ENCODE measurements around the gene FBXO5.
"Not testable (repeated sequence)": the region's sequence is repeated elsewhere in the genome, so short reads cannot be mapped to it uniquely, and the experiment has no call there.

The FBXO5 gene

DNA sequence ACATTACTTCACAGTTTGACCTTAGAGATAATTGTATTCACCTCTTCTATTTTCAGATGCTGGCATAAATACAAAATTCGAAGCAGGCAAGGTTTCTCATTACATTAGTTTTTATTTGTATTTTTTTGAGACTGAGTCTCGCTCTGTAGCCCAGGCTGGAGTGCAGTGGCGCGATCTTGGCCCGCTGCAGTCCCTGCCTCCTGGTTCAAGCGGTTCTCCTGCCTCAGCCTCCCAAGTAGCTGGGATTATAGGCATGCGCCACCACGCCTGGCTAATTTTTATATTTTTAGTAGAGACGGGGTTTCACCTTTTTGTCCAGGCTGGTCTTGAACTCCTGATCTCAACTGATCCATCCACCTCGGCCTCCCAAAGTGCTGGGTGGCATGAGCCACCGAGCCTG is 2.5 kb upstream of the FBXO5 start:
- not testable (repeated sequence) for DNase-seq

GRCh38 chr6:152984513-152984872 is 1.7 kb upstream of the FBXO5 start:
- DNase-seq, result no peak

- peak; percentile 98 for DNase-seq
Measured at GRCh38 chr6:152983637-152984512, 1.0 kb upstream of the FBXO5 start.

- peak; percentile 67 for DNase-seq
Measured at GRCh38 chr6:152981989-152982903, 595 bp downstream of the FBXO5 start.

DNA sequence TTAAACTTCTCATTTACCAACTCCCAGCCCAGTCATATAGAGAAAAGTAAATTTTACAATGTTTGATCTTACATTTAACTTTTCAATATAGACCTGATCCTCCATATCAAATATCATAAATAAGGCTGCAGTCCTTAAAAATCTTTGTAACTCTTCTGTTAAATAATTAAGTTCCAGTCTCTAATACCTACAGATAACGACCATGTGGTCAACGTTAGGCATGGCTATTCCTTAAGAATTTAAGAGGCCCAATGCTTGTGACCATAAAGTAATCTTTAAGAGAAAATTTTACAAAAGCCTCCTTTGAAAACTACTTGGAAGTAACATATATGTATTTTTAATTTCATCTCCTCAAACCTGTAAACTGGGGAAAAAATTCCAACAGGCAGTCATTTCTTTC is 1.6 kb downstream of the FBXO5 start:
- DNase-seq, result no peak

- DNase-seq, result no peak
Measured at GRCh38 chr6:152980656-152981055, 2.2 kb downstream of the FBXO5 start.

- no peak for DNase-seq
Measured at GRCh38 chr6:152979116-152979515, 3.7 kb downstream of the FBXO5 start.

GRCh38 chr6:152978058-152978457 is 4.8 kb downstream of the FBXO5 start:
- no peak for DNase-seq

DNA sequence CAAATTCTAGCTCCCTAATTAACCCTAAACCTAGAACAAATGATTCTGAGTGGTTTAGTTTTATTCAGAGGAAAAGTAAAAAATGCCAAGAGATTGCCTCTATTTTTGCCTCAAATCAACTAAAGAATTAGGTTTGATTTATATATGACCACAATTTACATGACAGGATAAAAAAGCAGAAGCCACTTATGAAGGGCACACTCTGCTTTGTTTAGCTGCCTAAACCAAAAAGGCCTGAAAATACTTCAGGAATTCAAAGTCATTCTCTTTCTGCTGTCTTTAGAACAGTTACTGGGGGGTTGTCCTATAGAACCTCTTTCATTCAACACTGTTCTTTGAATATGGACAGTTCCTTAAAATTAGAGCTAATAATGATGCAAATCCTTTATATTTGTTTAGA is 5.3 kb downstream of the FBXO5 start:
- DNase-seq, result no peak

GRCh38 chr6:152976749-152977148 is 6.1 kb downstream of the FBXO5 start:
- DNase-seq, result no peak

DNA sequence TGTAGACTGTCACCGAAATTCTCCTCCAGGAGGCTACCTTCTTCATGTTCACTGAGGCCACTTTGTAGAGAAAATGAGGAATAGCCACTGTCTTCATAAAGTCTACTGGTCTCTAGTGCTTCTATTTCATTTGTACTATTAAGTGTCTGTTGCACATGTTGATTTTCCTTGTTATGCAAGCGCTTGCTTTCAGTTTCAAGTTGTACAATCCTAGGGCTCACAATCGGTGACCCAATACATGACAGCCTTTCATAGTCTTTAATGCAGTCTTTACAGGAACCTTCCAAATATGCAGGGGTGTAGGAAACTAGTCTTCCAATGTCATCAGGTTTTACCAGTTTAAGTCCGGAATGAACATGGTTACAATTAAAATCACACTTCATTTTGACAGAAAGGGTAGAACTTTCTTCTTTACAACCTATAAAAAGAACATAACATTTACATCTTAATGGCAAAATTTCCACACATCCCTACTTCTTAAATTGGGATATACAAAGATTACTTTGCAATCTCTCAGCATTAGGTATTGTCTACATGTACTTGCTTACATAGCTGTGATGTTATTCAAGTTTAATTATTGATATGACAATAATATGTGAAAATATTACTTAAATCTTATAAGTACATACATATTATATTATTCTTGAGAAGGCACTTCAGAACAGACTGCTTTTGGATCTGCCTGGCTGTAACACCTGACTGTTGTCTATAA is 7.5 kb downstream of the FBXO5 start:
- no peak for DNase-seq

- no peak for DNase-seq
Measured at GRCh38 chr6:152973916-152974315, 8.9 kb downstream of the FBXO5 start.

DNA sequence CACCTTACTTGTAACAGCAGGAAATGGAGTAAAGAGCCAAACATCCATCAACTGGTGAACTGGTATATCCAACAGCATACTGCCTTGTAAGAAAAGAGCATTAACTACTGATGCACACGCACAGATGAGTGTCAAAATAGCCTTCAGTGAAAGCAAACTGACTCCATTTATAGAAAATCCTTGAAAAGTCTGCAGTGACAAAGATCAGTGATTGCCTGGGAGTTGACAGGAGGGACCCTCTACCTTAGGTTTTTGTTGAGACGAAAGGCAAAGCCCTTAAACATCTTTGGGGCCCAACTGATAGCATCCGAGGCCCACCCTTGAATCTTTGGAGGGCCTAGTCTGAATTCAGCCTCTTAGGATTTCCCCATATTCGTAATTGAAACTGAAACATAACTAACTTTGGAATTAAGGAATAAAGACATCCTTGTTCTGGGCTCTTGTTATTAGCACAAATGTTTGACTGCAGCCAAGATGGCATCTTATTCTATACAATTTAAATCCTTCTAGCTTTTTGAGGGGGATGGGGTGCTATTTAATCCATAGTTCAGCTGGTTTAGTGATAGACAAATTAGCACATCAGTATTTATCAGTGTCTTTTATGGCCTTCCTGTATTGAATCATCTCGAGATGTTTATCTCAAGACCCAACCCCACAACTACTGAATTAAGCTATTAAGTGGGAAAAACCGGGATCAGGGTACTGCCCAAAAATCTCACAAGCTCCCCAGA is 13.0 kb downstream of the FBXO5 start:
- no peak for DNase-seq

DNA sequence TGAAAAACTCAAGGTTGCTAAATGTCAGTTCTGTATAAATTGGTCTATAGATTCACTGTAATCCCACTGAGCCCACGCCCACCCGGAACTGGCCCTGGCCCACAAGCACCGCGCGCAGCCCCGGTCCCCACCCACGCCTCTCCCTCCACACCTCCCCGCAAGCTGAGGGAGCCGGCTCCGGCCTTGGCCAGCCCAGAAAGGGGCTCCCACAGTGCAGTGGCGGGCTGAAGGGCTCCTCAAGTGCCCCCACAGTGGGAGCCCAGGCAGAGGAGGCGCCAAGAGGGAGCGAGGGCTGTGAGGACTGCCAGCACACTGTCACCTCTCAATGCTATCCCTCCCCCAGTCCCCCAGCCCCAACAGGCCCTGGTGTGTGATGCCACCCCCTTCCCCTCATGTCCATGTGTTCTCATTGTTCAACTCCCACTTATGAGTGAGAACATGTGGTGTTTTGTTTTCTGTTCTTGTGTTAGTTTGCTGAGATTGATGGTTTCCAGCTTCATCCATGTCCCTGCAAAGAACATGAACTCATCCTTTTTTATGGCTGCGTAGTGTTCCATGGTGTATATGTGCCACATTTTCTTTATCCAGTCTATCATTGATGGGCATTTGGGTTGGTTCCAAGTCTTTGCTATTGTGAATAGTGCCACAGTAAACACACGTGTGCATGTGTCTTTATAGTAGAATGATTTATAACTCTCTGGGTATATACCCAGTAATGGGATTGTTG is 16.5 kb downstream of the FBXO5 start:
- DNase-seq, result not testable (repeated sequence)

DNA sequence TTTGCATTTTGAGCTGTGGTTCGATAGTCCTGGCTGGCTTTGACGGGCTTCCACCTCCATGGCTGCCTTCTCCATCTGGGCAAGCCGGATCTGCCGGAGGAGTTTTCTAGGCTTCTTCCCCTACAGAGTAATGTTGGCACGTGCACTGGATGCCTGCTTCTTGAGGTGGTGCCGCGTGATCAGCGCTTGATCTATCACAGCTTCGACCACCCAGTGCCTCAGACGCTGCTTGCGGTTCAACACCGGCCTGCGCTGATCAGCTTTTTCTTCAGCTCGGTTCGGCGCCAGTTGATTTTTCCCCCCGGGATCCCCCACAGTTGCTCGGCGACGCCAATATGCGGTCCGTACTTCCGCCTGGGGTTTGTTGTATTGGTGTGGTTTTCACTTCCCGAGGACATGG is 23.5 kb downstream of the FBXO5 start:
- no peak for DNase-seq

DNA sequence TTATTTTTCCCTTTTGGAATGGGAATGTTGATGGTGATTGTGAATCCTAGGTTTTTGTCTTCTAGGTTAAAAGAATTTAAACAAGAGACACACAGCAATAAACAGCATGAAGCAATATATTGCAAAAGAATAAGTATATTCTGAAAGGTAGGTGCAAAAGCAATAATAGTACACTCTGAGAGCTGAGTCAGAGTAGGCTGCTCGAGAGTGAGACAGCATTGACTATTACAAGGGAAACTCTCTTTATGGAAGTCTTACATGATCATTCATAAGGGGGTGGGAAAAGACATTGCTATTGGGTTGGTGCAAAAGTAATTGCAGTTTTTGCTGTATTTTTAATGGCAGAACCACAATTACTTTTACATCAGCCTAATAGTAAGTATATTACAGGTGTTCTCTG is 25.0 kb downstream of the FBXO5 start:
- no peak for DNase-seq

- no peak for DNase-seq
Measured at GRCh38 chr6:152954443-152954842, 28.4 kb downstream of the FBXO5 start.

GRCh38 chr6:152952866-152953509 is 29.9 kb downstream of the FBXO5 start:
- DNase-seq, result no peak

DNA sequence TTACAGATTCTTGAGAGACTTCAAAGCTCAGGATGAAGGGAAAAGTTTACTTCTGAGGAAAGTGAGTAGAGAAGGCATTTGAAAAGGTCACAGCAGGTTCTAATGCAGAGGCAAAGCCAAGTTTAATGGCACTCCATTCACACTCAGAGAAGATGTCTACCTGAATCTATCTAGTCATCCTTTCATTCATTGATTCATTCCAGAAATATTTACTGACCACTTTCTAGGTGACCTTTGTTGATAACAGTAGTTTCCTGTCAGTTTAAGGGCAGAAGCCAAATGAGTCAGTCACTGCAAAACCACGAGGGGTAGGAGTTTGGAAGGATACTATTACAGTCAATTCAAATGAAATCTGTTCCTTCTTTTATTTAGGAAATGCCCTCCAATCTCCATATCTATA is 30.8 kb downstream of the FBXO5 start:
- DNase-seq, result no peak

- no peak for DNase-seq
Measured at GRCh38 chr6:152950240-152950639, 32.6 kb downstream of the FBXO5 start.

- DNase-seq, result no peak
Measured at GRCh38 chr6:152948150-152948768, 34.6 kb downstream of the FBXO5 start.
